Daoy (cell line): ENCODE data around the gene FBXW7. TPM values are rescaled to one million over a fixed set of nuclear protein-coding genes. Genes with fewer than 3 reads are reported as not detected.
"Not testable (repeated sequence)": the region's sequence is repeated elsewhere in the genome, so short reads cannot be mapped to it uniquely, and the experiment has no call there.

Experiments used
- DNase-seq: peaks from one replicate; pipeline ENCODE4 v3.0.0-alpha.2; 2015; ENCODE audit warnings: low read depth
- total RNA-seq: library from RNA; depleted of rRNA; stranded (reverse); fragments of >200 nt; shearing (Covaris generic); gene quantifications from 2 replicates; pipeline ENCODE4 v1.2.3, GENCODE V29; 2014; rRNA removed

The FBXW7 gene
- total RNA-seq: 16.7 and 21.6 TPM in 2 replicates

- DNase-seq: peak; percentile 96
Observed at GRCh38 chr4:152535903-152536544, at the start of gene FBXW7. Gene FBXW7 (minus strand): TSS chr4:152536092. CDS start chr4:152411803, 124,289 bp downstream.

- no peak for DNase-seq
Observed at GRCh38 chr4:152585023-152585441, 49.1 kb upstream of the FBXW7 start.

- DNase-seq: no peak
Observed at GRCh38 chr4:152581536-152582160, 45.8 kb upstream of the FBXW7 start.

GRCh38 chr4:152579916-152580315 is 44.0 kb upstream of the FBXW7 start:
- no peak for DNase-seq

- DNase-seq: no peak
Observed at GRCh38 chr4:152579107-152579764, 43.3 kb upstream of the FBXW7 start.

- no peak for DNase-seq
Observed at GRCh38 chr4:152578670-152579069, 42.8 kb upstream of the FBXW7 start.

- no peak for DNase-seq
Observed at GRCh38 chr4:152577708-152578396, 42.0 kb upstream of the FBXW7 start.

- DNase-seq: no peak
Observed at GRCh38 chr4:152575533-152575932, 39.6 kb upstream of the FBXW7 start.

- no peak for DNase-seq
Observed at GRCh38 chr4:152573861-152574260, 38.0 kb upstream of the FBXW7 start.

GRCh38 chr4:152572417-152573086 is 36.7 kb upstream of the FBXW7 start:
- peak; percentile 16 for DNase-seq

GRCh38 chr4:152571770-152572169 is 35.9 kb upstream of the FBXW7 start:
- no peak for DNase-seq

GRCh38 chr4:152571296-152571695 is 35.4 kb upstream of the FBXW7 start:
- no peak for DNase-seq

- no peak for DNase-seq
Observed at GRCh38 chr4:152565333-152565732, 29.4 kb upstream of the FBXW7 start.

- no peak for DNase-seq
Observed at GRCh38 chr4:152564336-152564735, 28.4 kb upstream of the FBXW7 start.

- no peak for DNase-seq
Observed at GRCh38 chr4:152563209-152563608, 27.3 kb upstream of the FBXW7 start.

- DNase-seq: no peak
Observed at GRCh38 chr4:152559641-152560040, 23.7 kb upstream of the FBXW7 start.

GRCh38 chr4:152558396-152558795 is 22.5 kb upstream of the FBXW7 start:
- no peak for DNase-seq

GRCh38 chr4:152556834-152557233 is 20.9 kb upstream of the FBXW7 start:
- DNase-seq: no peak

GRCh38 chr4:152556283-152556682 is 20.4 kb upstream of the FBXW7 start:
- no peak for DNase-seq

- DNase-seq: no peak
Observed at GRCh38 chr4:152554742-152555141, 18.9 kb upstream of the FBXW7 start.

GRCh38 chr4:152550687-152551086 is 14.8 kb upstream of the FBXW7 start:
- not testable (repeated sequence) for DNase-seq

- DNase-seq: no peak
Observed at GRCh38 chr4:152545088-152545487, 9.2 kb upstream of the FBXW7 start.
